ENCODE data around the gene PSMD6.

DNA sequence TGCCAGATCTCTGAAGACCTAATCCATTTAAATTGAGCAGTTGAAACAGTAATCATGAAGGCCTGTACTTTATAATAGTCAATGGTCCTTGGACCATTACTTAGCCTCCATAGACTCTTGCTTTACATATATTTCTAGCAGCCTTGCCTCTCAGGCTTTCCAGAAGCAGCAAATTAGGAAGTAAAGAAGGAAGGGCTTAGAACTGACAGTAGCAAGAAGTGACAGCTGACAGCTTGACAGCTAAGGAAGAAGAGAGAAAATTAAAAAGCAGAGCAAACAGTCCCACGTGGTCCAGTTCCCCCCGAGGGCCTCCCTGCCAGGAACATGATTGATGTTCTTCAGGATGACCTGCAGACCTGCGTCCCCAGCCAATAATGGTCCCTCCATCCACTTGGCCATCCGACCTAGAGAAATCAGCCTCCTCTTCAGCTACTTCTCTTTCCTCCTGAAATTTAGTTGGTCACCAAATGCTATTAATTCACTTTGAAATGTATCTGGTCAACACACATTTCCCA is 15.0 kb upstream of the PSMD6 start:
- TF ChIP-seq EGR1 (IDR thresholded peaks at IDR 0.05) (no peak), TEAD4 (IDR thresholded peaks at IDR 0.05) (no peak), TAF1 (IDR thresholded peaks at IDR 0.05; ENCODE audit: low read depth) (no peak), CREB1 (IDR thresholded peaks at IDR 0.05; ENCODE audit: low read depth) (no peak), YY1 (IDR thresholded peaks at IDR 0.05; ENCODE audit: low read depth) (no peak), CEBPB (IDR thresholded peaks at IDR 0.05) (no peak), ZBTB7A (IDR thresholded peaks at IDR 0.05; ENCODE audit: low read depth) (no peak), FOXM1 (IDR thresholded peaks at IDR 0.05; ENCODE audit: borderline replicate concordance, low read depth) (no peak)
- TF ChIP-seq, protein P1, sequence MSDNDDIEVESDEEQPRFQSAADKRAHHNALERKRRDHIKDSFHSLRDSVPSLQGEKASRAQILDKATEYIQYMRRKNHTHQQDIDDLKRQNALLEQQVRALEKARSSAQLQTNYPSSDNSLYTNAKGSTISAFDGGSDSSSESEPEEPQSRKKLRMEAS (IDR thresholded peaks at IDR 0.05): no peak
